K562 (cell line): Measurements from ENCODE around the gene NUBP2. TPM values are rescaled to one million over a fixed set of nuclear protein-coding genes. Genes with fewer than 3 reads are reported as not detected.

Source experiments
- GATA2 ChIP-seq: sonication (generic); formaldehyde crosslinking; IDR thresholded peaks from 2 replicates; pipeline ENCODE4 v1.4.0; 2020; ENCODE audit warnings: mild to moderate bottlenecking, missing genetic modification reagents
- SAFB2 ChIP-seq: fragments of 200-400 bp; formaldehyde crosslinking; IDR thresholded peaks from 2 replicates; pipeline ENCODE4 v1.6.1; 2018; ENCODE audit warnings: borderline replicate concordance, low read length, low read depth, moderate library complexity; ENCODE audit not compliant: severe bottlenecking
- STAG1 ChIP-seq: sonication (generic); formaldehyde crosslinking; IDR thresholded peaks from 2 replicates; pipeline ENCODE4 v1.5.0; 2020; ENCODE audit warnings: missing genetic modification reagents, borderline replicate concordance
- ZZZ3 ChIP-seq: fragments of 450-650 bp; IDR thresholded peaks from 2 replicates; pipeline ENCODE4 v1.6.1; 2016; ENCODE audit warnings: antibody characterized with exemption, mild to moderate bottlenecking, moderate library complexity
- polyA plus RNA-seq, 8 experiments: library from polyadenylated mRNA; depleted of rRNA in 4 of 8; stranded (reverse) in 5 of 8; unstranded in 3 of 8; fragments of >200 nt; fragmentation: Nextera tagmentation in 2 of 8; fragmentation: Illumina TruSeq in 1 of 8; extraction: Ambion mirVana in 2 of 8; extraction: Trizol in 1 of 8; gene quantifications; 2 replicates each; pipeline versions ENCODE4 v1.2.1 to v1.2.3, GENCODE V29; 2011 to 2014; ENCODE audit warnings: inconsistent platforms in 1 of 8, missing spikeins in 1 of 8
- total RNA-seq, 7 experiments: library from RNA; depleted of rRNA in 6 of 7; stranded (reverse); fragments of >200 nt in 6 of 7; fragmentation: Illumina TruSeq in 2 of 7; extraction: Trizol in 2 of 7; gene quantifications; 2 replicates each; pipeline versions ENCODE4 v1.2.1 to v1.2.3, GENCODE V29; 2011 to 2021; ENCODE audit warnings: low replicate concordance in 1 of 7
- TF ChIP-seq, protein P1 (sequence below): sonication (generic); formaldehyde crosslinking; IDR thresholded peaks from 2 replicates; pipeline ENCODE4 v1.4.0; 2020; ENCODE audit warnings: mild to moderate bottlenecking, missing genetic modification reagents
- TF ChIP-seq, protein P2 (sequence below), 2 experiments: IDR thresholded peaks; 2 replicates each; pipeline ENCODE4 v1.6.1; 2011; ENCODE audit warnings: borderline replicate concordance in 1 of 2, control low read depth in 1 of 2, low read depth in 1 of 2, low read length in 1 of 2, mild to moderate bottlenecking in 1 of 2, mixed read lengths in 1 of 2, moderate library complexity in 1 of 2; ENCODE audit not compliant: insufficient read depth in 1 of 2, insufficient read length in 1 of 2, poor library complexity in 1 of 2, severe bottlenecking in 1 of 2; ENCODE audit errors: extremely low read depth in 1 of 2

The NUBP2 gene
- total and polyA plus RNA-seq, 9 of the 15 experiments (the other 6 are each of a cell fraction or from before 2014, with no cell fraction given): 1.8 to 115 (median 24.0) TPM

DNA sequence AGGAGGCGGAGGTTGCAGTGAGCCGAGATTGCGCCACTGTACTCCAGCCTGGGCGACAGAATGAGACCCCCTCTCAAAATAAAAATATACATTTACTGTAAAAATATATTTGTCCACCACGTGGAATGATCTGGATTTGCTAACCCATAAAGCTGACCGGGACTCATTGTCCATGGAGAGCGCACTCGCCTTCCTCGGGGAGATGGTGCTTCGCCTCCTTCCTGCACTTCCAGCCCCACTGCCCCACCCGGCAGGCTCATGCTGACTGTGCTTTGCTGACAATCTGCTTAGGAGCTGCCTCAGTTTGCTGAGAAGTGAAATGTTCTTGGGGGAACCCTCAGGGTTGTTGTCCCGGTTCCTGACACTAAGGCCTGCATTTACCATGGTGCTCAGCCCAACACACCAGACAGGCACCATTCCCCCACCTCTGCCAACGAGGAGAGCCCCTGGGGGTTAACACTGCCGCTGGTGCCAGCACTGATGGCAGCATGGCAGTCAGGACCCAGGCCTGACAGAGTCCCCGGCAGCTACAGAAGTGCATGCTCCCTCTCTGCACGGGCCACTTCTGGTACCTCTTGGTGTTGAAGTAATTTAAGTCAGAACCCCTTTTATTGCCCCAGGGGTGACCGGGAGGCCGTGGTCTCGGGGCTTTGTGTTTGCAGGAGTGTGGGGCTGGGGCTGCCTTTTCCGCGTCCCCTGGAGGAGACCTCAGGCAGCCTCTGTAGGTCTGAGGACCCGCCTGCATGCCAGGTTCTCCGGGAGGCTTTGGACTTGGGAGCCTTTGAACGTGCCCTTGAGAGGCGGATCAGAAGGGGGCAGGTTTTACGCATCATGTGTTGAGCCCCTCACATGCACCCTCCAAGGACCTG, 2.5 kb downstream of the NUBP2 start (continued):
- TF ChIP-seq, protein P1, sequence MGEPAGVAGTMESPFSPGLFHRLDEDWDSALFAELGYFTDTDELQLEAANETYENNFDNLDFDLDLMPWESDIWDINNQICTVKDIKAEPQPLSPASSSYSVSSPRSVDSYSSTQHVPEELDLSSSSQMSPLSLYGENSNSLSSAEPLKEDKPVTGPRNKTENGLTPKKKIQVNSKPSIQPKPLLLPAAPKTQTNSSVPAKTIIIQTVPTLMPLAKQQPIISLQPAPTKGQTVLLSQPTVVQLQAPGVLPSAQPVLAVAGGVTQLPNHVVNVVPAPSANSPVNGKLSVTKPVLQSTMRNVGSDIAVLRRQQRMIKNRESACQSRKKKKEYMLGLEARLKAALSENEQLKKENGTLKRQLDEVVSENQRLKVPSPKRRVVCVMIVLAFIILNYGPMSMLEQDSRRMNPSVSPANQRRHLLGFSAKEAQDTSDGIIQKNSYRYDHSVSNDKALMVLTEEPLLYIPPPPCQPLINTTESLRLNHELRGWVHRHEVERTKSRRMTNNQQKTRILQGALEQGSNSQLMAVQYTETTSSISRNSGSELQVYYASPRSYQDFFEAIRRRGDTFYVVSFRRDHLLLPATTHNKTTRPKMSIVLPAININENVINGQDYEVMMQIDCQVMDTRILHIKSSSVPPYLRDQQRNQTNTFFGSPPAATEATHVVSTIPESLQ: no peak
- TF ChIP-seq STAG1 (CRISPR knock-in tag) (no peak), SAFB2 (no peak), GATA2 (CRISPR knock-in tag) (no peak), ZZZ3 (no peak)
- TF ChIP-seq, protein P2, sequence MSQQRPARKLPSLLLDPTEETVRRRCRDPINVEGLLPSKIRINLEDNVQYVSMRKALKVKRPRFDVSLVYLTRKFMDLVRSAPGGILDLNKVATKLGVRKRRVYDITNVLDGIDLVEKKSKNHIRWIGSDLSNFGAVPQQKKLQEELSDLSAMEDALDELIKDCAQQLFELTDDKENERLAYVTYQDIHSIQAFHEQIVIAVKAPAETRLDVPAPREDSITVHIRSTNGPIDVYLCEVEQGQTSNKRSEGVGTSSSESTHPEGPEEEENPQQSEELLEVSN (IDR thresholded peaks at IDR 0.05; ENCODE audit: borderline replicate concordance in 1 of 2, extremely low read depth in 1 of 2, insufficient read depth in 1 of 2, insufficient read length in 1 of 2, low read depth in 1 of 2, low read length in 1 of 2, poor library complexity in 1 of 2, severe bottlenecking in 1 of 2): no peak
